GM18951 (cell line): ENCODE measurements around the gene GP9.

Experiments
- POLR2A ChIP-seq: IDR thresholded peaks from 4 replicates; pipeline ENCODE4 v1.6.1; 2011; ENCODE audit warnings: mild to moderate bottlenecking; ENCODE audit not compliant: insufficient read length, insufficient read depth; ENCODE audit errors: extremely low read depth
- in situ Hi-C: fragments of 300-500 bp; cut with MboI; formaldehyde crosslinking; loops from one replicate; pipeline ENCODE4 v1.12.0; 2022; ENCODE audit warnings: low sequenced_read_pairs, mixed read lengths, inconsistent platforms; ENCODE audit not compliant: unreplicated experiment

GP9 gene

GRCh38 chr3:129022114-129023007, 38.2 kb upstream of the GP9 start:
- in situ Hi-C loops: no loop called here
- TF ChIP-seq POLR2A: no peak

- no peak for TF ChIP-seq POLR2A
- in situ Hi-C loops: no loop called here
These were observed 37.6 kb upstream of the GP9 start for GRCh38 chr3:129023008-129023358.

GRCh38 chr3:129023909-129024308, 36.7 kb upstream of the GP9 start:
- TF ChIP-seq POLR2A: no peak
- in situ Hi-C loops: no loop called here

GRCh38 chr3:129025108-129025507, 35.5 kb upstream of the GP9 start:
- in situ Hi-C loops: no loop called here
- no peak for TF ChIP-seq POLR2A

- TF ChIP-seq POLR2A: no peak
- in situ Hi-C loops: no loop called here
These were observed 34.7 kb upstream of the GP9 start for GRCh38 chr3:129025691-129026435.

- in situ Hi-C loops: no loop called here
- peak; percentile 58 for TF ChIP-seq POLR2A
These were observed 33.6 kb upstream of the GP9 start for GRCh38 chr3:129026728-129027543.

- in situ Hi-C loops: no loop called here
- no peak for TF ChIP-seq POLR2A
These were observed 33.1 kb upstream of the GP9 start for GRCh38 chr3:129027544-129027880.

GRCh38 chr3:129028866-129029265, 31.7 kb upstream of the GP9 start:
- in situ Hi-C loops: no loop called here
- TF ChIP-seq POLR2A: no peak

- TF ChIP-seq POLR2A: no peak
- in situ Hi-C loops: no loop called here
These were observed 30.0 kb upstream of the GP9 start for GRCh38 chr3:129030611-129031010.

- in situ Hi-C loops: no loop called here
- no peak for TF ChIP-seq POLR2A
These were observed 28.9 kb upstream of the GP9 start for GRCh38 chr3:129031476-129032215.

GRCh38 chr3:129032716-129033115, 27.9 kb upstream of the GP9 start:
- in situ Hi-C loops: no loop called here
- TF ChIP-seq POLR2A: no peak

- TF ChIP-seq POLR2A: no peak
- in situ Hi-C loops: no loop called here
These were observed 27.4 kb upstream of the GP9 start for GRCh38 chr3:129033151-129033550.

- no peak for TF ChIP-seq POLR2A
- in situ Hi-C loops: no loop called here
These were observed 26.8 kb upstream of the GP9 start for GRCh38 chr3:129033633-129034321.

- in situ Hi-C loops: no loop called here
- TF ChIP-seq POLR2A: no peak
These were observed 25.9 kb upstream of the GP9 start for GRCh38 chr3:129034642-129035041.
